K562 (cell line): ENCODE data around the gene DLGAP1. TPM values are rescaled to one million over a fixed set of nuclear protein-coding genes. Genes with fewer than 3 reads are reported as not detected.

Experiments
- CBX2 ChIP-seq: fragments of 200-600 bp; sonication (generic); IDR thresholded peaks from one replicate; pipeline ENCODE4 v1.6.1; 2012; ENCODE audit warnings: mild to moderate bottlenecking, low read length, inconsistent platforms; ENCODE audit not compliant: insufficient read depth, poor library complexity, severe bottlenecking
- CREB5 ChIP-seq: fragments of 250-450 bp; sonication (Bioruptor Pico); IDR thresholded peaks from 2 replicates; pipeline ENCODE4 v1.5.0; 2020; ENCODE audit warnings: mild to moderate bottlenecking
- FOS ChIP-seq: IDR thresholded peaks from 3 replicates; pipeline ENCODE4 v1.6.1; 2011; ENCODE audit not compliant: insufficient read length; ENCODE audit errors: extremely low read depth
- MAZ ChIP-seq, 2 experiments: fragments of 450-650 bp in 1 of 2; sonication (generic) in 1 of 2; formaldehyde crosslinking; IDR thresholded peaks in 1 of 2; conservative IDR thresholded peaks in 1 of 2; 2 replicates each; pipeline versions ENCODE4 v1.4.0 to v1.5.0; 2020; ENCODE audit warnings: mild to moderate bottlenecking in 1 of 2, missing genetic modification reagents in 1 of 2
- NCOA2 ChIP-seq, 2 experiments: fragments of 450-650 bp; IDR thresholded peaks; 2 replicates each; pipeline ENCODE4 v1.6.1; 2018; ENCODE audit warnings: mild to moderate bottlenecking in 2 of 2, moderate library complexity in 1 of 2; ENCODE audit not compliant: partially characterized antibody in 2 of 2
- NFATC3 ChIP-seq: fragments of 450-650 bp; IDR thresholded peaks from 2 replicates; pipeline ENCODE4 v1.6.1; 2017; ENCODE audit warnings: mild to moderate bottlenecking
- RERE ChIP-seq: sonication (generic); formaldehyde crosslinking; IDR thresholded peaks from 2 replicates; pipeline ENCODE4 v1.8.0; 2023; ENCODE audit warnings: missing genetic modification reagents, mild to moderate bottlenecking, borderline replicate concordance
- SPI1 ChIP-seq: IDR thresholded peaks from 2 replicates; pipeline ENCODE4 v1.6.1; 2011; ENCODE audit warnings: low read depth, low read length, control low read depth, borderline replicate concordance
- SRSF9 ChIP-seq: fragments of 200-400 bp; formaldehyde crosslinking; IDR thresholded peaks from 2 replicates; pipeline ENCODE4 v1.6.1; 2017; ENCODE audit warnings: low read depth, low read length, borderline replicate concordance
- TFAP4 ChIP-seq: sonication (generic); formaldehyde crosslinking; IDR thresholded peaks from 2 replicates; pipeline ENCODE4 v1.8.0; 2022; ENCODE audit warnings: missing genetic modification reagents, mild to moderate bottlenecking, moderate library complexity, borderline replicate concordance
- ZNF436 ChIP-seq: fragments of 250-450, 450-650 bp; sonication (Bioruptor Pico); formaldehyde crosslinking; IDR thresholded peaks from 2 replicates; pipeline ENCODE4 v1.7.0; 2020; ENCODE audit warnings: mild to moderate bottlenecking
- polyA plus RNA-seq, 8 experiments: library from polyadenylated mRNA; depleted of rRNA in 4 of 8; stranded (reverse) in 5 of 8; unstranded in 3 of 8; fragments of >200 nt; fragmentation: Nextera tagmentation in 2 of 8; fragmentation: Illumina TruSeq in 1 of 8; extraction: Ambion mirVana in 2 of 8; extraction: Trizol in 1 of 8; gene quantifications; 2 replicates each; pipeline versions ENCODE4 v1.2.1 to v1.2.3, GENCODE V29; 2011 to 2014; ENCODE audit warnings: inconsistent platforms in 1 of 8, missing spikeins in 1 of 8
- total RNA-seq, 7 experiments: library from RNA; depleted of rRNA in 6 of 7; stranded (reverse); fragments of >200 nt in 6 of 7; fragmentation: Illumina TruSeq in 2 of 7; extraction: Trizol in 2 of 7; gene quantifications; 2 replicates each; pipeline versions ENCODE4 v1.2.1 to v1.2.3, GENCODE V29; 2011 to 2021; ENCODE audit warnings: low replicate concordance in 1 of 7

DLGAP1 gene
- total and polyA plus RNA-seq, 9 of the 15 experiments (the other 6 are each of a cell fraction or from before 2014, with no cell fraction given), result 0.04 to 0.22 (median 0.08) TPM

- TF ChIP-seq ZNF436 (CRISPR knock-in tag) (no peak), TFAP4 (peak; percentile 35; the same call in 1 of the 2 replicates), SRSF9 (no peak), FOS (no peak), CREB5 (CRISPR knock-in tag) (no peak), SPI1 (no peak), MAZ (CRISPR knock-in tag; conservative IDR thresholded peaks at IDR 0.05 in 1 of 2, IDR thresholded peaks at IDR 0.05 in 1 of 2) (no peak), NFATC3 (no peak), CBX2 (no peak), NCOA2 (IDR thresholded peaks at IDR 0.05; ENCODE audit: partially characterized antibody in 2 of 2) (no peak), RERE (CRISPR knock-in tag) (no peak)
Measured at GRCh38 chr18:3703732-3704176, 751.4 kb downstream of the DLGAP1 start (continued).
